Gastrocnemius medialis (tissue), 4 donors: ENCODE results near the gene CHRNA5.

ENCODE experiments used
- CTCF ChIP-seq, 5 experiments: fragments of 450-650 bp in 3 of 5; fragments of 200-600 bp in 2 of 5; sonication (generic) in 2 of 5; IDR thresholded peaks in 4 of 5; conservative IDR thresholded peaks in 1 of 5; 1 replicate in 4 of 5; 2 replicates in 1 of 5; pipeline ENCODE4 v1.5.1; 2016 to 2019; ENCODE audit warnings: antibody characterized with exemption in 5 of 5, mild to moderate bottlenecking in 3 of 5, moderate library complexity in 3 of 5
- POLR2A ChIP-seq, 2 donors: fragments of 450-650 bp; IDR thresholded peaks; one replicate each; pipeline ENCODE4 v1.6.1; 2017; ENCODE audit warnings: antibody characterized with exemption in 2 of 2, mild to moderate bottlenecking in 2 of 2, moderate library complexity in 2 of 2

- TF ChIP-seq CTCF (IDR thresholded peaks at IDR 0.05 in 4 of 5, conservative IDR thresholded peaks at IDR 0.05 in 1 of 5) = no peak
- no peak for TF ChIP-seq POLR2A (IDR thresholded peaks at IDR 0.05)
Measured at GRCh38 chr15:78635346-78635745, 70.0 kb downstream of the CHRNA5 start.
